CD8-positive, alpha-beta memory T cell (primary cell): ENCODE data around the gene SLC39A11. TPM values are rescaled to one million over a fixed set of nuclear protein-coding genes. Genes with fewer than 3 reads are reported as not detected.

Experiments used
- CTCF ChIA-PET: fragments of 350-600 bp; sonication (Branson Sonifier 250); formaldehyde crosslinking; loops from one replicate; lab custom pipeline; 2021; ENCODE audit warnings: antibody characterized with exemption; lab: Charles Lee
- POLR2A ChIA-PET: fragments of 350-600 bp; sonication (Branson Sonifier 250); formaldehyde crosslinking; loops from one replicate; lab custom pipeline; 2021; ENCODE audit warnings: antibody characterized with exemption; lab: Charles Lee
- DNase-seq, 5 donors: peaks; one replicate each; pipeline versions ENCODE4 v3.0.0 to v3.0.0-alpha.2; 2020 to 2022; ENCODE audit warnings: mixed read lengths in 1 of 5
- H3K27ac ChIP-seq: one replicate; pipeline ENCODE4 v1.7.0; 2013; ENCODE audit warnings: low read depth, mild to moderate bottlenecking, low read length, moderate library complexity
- H3K27me3 ChIP-seq: 2 replicates; pipeline ENCODE4 v1.7.0; 2013; ENCODE audit warnings: low read length, mild to moderate bottlenecking; ENCODE audit not compliant: insufficient read depth, poor library complexity, severe bottlenecking
- H3K36me3 ChIP-seq: 2 replicates; pipeline ENCODE4 v1.7.0; 2013; ENCODE audit warnings: mild to moderate bottlenecking, low read length, moderate library complexity; ENCODE audit not compliant: insufficient read depth
- H3K4me1 ChIP-seq: 2 replicates; pipeline ENCODE4 v1.7.0; 2013; ENCODE audit warnings: mild to moderate bottlenecking, low read length, moderate library complexity; ENCODE audit not compliant: insufficient read depth
- H3K4me3 ChIP-seq: 2 replicates; pipeline ENCODE4 v1.7.0; 2013; ENCODE audit warnings: mild to moderate bottlenecking, low read length
- H3K9me3 ChIP-seq: 2 replicates; pipeline ENCODE4 v1.7.0; 2013; ENCODE audit warnings: mild to moderate bottlenecking, low read length
- H3K27ac Mint-ChIP-seq, 8 donors: one replicate each; pipeline ENCODE4 v1.8.0; 2020 to 2021; ENCODE audit warnings: mixed read lengths in 8 of 8, mild to moderate bottlenecking in 6 of 8, inconsistent platforms in 3 of 8, moderate library complexity in 3 of 8
- H3K27me3 Mint-ChIP-seq, 2 donors: one replicate each; pipeline ENCODE4 v1.8.0; 2020 to 2021; ENCODE audit warnings: mixed read lengths in 2 of 2, mild to moderate bottlenecking in 1 of 2, moderate library complexity in 1 of 2
- H3K36me3 Mint-ChIP-seq, 3 donors: one replicate each; pipeline ENCODE4 v1.8.0; 2020 to 2021; ENCODE audit warnings: mixed read lengths in 3 of 3, inconsistent platforms in 1 of 3, mild to moderate bottlenecking in 1 of 3
- H3K4me1 Mint-ChIP-seq, 3 donors: one replicate each; pipeline ENCODE4 v1.8.0; 2020 to 2021; ENCODE audit warnings: mixed read lengths in 3 of 3, inconsistent platforms in 1 of 3, mild to moderate bottlenecking in 1 of 3
- H3K4me3 Mint-ChIP-seq, 7 donors: one replicate each; pipeline ENCODE4 v1.8.0; 2020 to 2021; ENCODE audit warnings: mixed read lengths in 7 of 7, mild to moderate bottlenecking in 6 of 7, moderate library complexity in 4 of 7, inconsistent platforms in 2 of 7
- H3K9me3 Mint-ChIP-seq, 5 donors: one replicate each; pipeline ENCODE4 v1.8.0; 2020 to 2022; ENCODE audit warnings: mixed read lengths in 5 of 5, mild to moderate bottlenecking in 3 of 5, moderate library complexity in 2 of 5, inconsistent platforms in 1 of 5
- polyA plus RNA-seq: library from polyadenylated mRNA; unstranded; fragments of 300-500 nt; fragmentation: Illumina TruSeq; gene quantifications from one replicate; pipeline ENCODE4 v1.2.3, GENCODE V29; 2021
- total RNA-seq, 2 experiments: library from RNA; stranded (reverse); gene quantifications; one replicate each; pipeline ENCODE4 v1.2.3, GENCODE V29; 2021

The SLC39A11 gene
- total and polyA plus RNA-seq, 3 experiments from 2014 or later = 13.1 to 18.5 (median 17.2) TPM

DNA sequence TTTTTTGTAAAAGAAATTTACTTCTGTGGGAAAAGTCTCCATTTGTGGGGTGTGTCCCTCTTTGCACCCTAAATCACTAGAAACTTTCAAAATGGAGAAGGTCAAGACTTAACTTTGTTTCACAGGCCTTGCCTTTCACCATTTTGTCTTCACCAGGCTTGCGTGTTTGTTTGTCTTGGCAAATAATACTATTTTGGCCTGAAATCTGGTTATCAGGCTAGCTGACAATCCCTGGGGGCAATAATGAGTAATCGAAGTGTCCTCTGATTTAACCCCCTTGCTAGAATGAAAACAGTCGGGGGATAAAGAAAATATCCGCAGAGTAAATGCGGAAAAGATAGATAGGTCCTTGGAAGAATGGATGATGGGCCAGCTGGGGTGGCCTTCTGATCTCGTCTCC is 34.5 kb downstream of the SLC39A11 start:
- no peaks in the 10 kb centered on the region for H3K4me1 Mint-ChIP-seq
- no peaks in the 10 kb centered on the region for H3K9me3 Mint-ChIP-seq
- H3K27me3 ChIP-seq = no peaks in the 10 kb centered on the region
- CTCF ChIA-PET = no interaction called here
- H3K27me3 Mint-ChIP-seq = no peaks in the 10 kb centered on the region
- no peak overlapping the region for H3K27ac ChIP-seq
- no peaks in the 10 kb centered on the region for H3K9me3 ChIP-seq
- POLR2A ChIA-PET = no interaction called here
- no peak overlapping the region for H3K4me3 Mint-ChIP-seq
- peaks cover 1 to 3% (median 2%) of the 10 kb centered on the region in 3 donors for H3K36me3 Mint-ChIP-seq
- no peaks in the 10 kb centered on the region for H3K36me3 ChIP-seq
- DNase-seq = no peak
- no peak overlapping the region for H3K27ac Mint-ChIP-seq
- H3K4me1 ChIP-seq = no peaks in the 10 kb centered on the region
- H3K4me3 ChIP-seq = no peak overlapping the region

DNA sequence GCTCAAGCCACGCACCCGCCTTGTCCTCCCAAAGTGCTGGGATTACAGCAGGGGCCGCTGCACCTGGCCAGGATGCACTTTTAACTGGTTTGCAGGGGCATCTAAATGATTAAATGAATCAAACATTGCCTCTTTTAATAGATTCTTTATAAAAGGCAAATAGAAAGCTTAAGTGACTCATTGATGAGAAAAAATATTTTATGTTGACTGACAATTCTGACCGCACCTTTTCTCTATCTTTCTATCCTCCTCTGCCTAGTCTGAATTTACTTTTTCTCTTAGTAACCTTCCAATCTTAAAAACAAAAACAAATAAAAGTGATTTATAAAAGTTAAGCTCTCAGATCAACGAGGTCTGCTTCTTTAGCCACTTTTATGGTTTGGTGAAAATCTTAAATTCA is 35.3 kb downstream of the SLC39A11 start:
- Histone ChIP-seq H3K4me3 (no peak overlapping the region), H3K27me3 (no peaks in the 10 kb centered on the region), H3K4me1 (no peaks in the 10 kb centered on the region), H3K9me3 (no peaks in the 10 kb centered on the region), H3K36me3 (no peaks in the 10 kb centered on the region), H3K27ac (no peak overlapping the region)
- DNase-seq = no peak
- Mint-ChIP-seq H3K4me1 (peaks cover 0 to 3% (median 0%) of the 10 kb centered on the region in 3 donors), H3K9me3 (no peaks in the 10 kb centered on the region), H3K27ac (no peak overlapping the region), H3K27me3 (no peaks in the 10 kb centered on the region), H3K4me3 (no peak overlapping the region), H3K36me3 (peaks cover 1 to 5% (median 3%) of the 10 kb centered on the region in 3 donors)
- CTCF ChIA-PET = no interaction called here
- POLR2A ChIA-PET = no interaction called here

DNA sequence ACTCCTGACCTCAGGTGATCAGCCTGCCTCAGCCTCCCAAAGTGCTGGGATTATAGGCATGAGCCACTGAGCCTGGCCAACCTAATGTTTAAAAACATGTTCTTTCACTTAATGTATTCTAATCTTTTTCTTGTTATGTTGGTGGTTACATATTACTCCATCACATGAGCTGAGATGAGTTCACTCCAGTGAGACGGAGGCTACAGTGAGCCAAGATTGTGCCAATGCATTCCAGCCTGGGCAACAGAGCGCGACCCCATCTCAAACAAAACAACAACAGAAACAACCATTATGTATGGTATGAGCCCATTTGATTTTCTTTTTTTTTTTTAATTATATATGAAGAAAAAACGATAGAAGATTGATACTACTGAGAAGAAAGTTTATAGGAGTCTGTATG is 39.6 kb downstream of the SLC39A11 start:
- Mint-ChIP-seq H3K9me3 (peaks cover 0 to 3% (median 0%) of the 10 kb centered on the region in 5 donors), H3K4me3 (no peak overlapping the region), H3K27me3 (no peaks in the 10 kb centered on the region), H3K27ac (peak overlapping the region in 1 of 8 donors; percentile 23), H3K4me1 (peaks cover 0 to 5% (median 1%) of the 10 kb centered on the region in 3 donors), H3K36me3 (peaks cover 22 to 42% (median 27%) of the 10 kb centered on the region in 3 donors)
- Histone ChIP-seq H3K4me1 (no peaks in the 10 kb centered on the region), H3K36me3 (no peaks in the 10 kb centered on the region), H3K27ac (no peak overlapping the region), H3K4me3 (no peak overlapping the region), H3K27me3 (no peaks in the 10 kb centered on the region), H3K9me3 (no peaks in the 10 kb centered on the region)
- CTCF ChIA-PET = no interaction called here
- DNase-seq = no peak
- POLR2A ChIA-PET = no interaction called here

DNA sequence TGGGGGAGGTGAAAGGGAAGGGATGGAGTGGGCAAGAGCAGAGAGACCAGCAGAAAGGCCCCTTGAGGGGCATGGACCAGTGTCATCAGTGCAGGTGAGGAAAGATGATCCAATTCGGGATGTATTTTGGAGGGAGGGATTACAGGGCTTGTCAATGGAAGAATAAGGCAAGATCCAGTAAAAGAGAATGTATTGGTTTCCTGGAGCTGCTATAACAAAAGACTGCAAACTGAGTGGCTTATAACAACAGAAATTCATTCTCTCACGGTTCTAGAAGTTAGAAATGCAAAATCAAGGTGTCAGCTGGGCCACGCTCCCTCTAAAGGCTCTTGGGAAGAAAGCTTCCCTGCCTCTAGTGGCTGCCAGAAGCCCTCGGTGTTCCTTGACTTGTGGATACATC is 41.7 kb downstream of the SLC39A11 start:
- H3K4me3 ChIP-seq = no peak overlapping the region
- ChIA-PET CTCF (no interaction called here), POLR2A (no interaction called here)
- no peak for DNase-seq
- no peaks in the 10 kb centered on the region for H3K36me3 ChIP-seq
- H3K4me3 Mint-ChIP-seq = no peak overlapping the region
- no peak overlapping the region for H3K27ac ChIP-seq
- H3K27me3 Mint-ChIP-seq = peaks cover 0 to 1% of the 10 kb centered on the region in 2 donors
- H3K9me3 ChIP-seq = no peaks in the 10 kb centered on the region
- peaks cover 0 to 7% (median 3%) of the 10 kb centered on the region in 3 donors for H3K4me1 Mint-ChIP-seq
- H3K36me3 Mint-ChIP-seq = peaks cover 24 to 42% (median 33%) of the 10 kb centered on the region in 3 donors
- H3K4me1 ChIP-seq = no peaks in the 10 kb centered on the region
- peaks cover 0 to 3% (median 0%) of the 10 kb centered on the region in 5 donors for H3K9me3 Mint-ChIP-seq
- no peak overlapping the region for H3K27ac Mint-ChIP-seq
- no peaks in the 10 kb centered on the region for H3K27me3 ChIP-seq

DNA sequence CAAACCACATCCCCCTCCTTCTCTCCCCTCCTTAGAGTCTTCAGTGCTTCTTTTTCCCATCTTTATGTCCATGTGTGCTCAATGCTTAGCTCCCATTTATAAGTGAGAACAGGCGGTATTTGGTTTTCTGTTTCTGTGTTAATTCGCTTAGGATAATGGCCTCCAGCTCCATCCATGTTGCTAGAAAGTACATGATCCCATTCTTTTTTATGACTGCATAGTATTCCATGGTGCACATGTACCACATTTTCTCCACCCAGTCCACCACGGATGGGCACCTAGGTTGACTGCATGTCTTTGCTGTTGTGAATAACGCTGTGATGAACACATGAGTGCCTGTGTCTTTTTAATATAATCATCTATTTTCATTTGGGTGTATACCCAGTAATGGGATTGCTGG is 44.3 kb downstream of the SLC39A11 start:
- Histone ChIP-seq H3K27me3 (no peaks in the 10 kb centered on the region), H3K36me3 (no peaks in the 10 kb centered on the region), H3K27ac (no peak overlapping the region), H3K4me3 (no peak overlapping the region), H3K9me3 (no peaks in the 10 kb centered on the region), H3K4me1 (no peaks in the 10 kb centered on the region)
- CTCF ChIA-PET = no interaction called here
- POLR2A ChIA-PET = no interaction called here
- Mint-ChIP-seq H3K27me3 (peaks cover 0 to 1% of the 10 kb centered on the region in 2 donors), H3K27ac (no peak overlapping the region), H3K4me1 (peaks cover 3 to 10% (median 3%) of the 10 kb centered on the region in 3 donors), H3K36me3 (peaks cover 23 to 57% (median 33%) of the 10 kb centered on the region in 3 donors), H3K9me3 (peaks cover 0 to 3% (median 0%) of the 10 kb centered on the region in 5 donors), H3K4me3 (no peak overlapping the region)
- no peak for DNase-seq

DNA sequence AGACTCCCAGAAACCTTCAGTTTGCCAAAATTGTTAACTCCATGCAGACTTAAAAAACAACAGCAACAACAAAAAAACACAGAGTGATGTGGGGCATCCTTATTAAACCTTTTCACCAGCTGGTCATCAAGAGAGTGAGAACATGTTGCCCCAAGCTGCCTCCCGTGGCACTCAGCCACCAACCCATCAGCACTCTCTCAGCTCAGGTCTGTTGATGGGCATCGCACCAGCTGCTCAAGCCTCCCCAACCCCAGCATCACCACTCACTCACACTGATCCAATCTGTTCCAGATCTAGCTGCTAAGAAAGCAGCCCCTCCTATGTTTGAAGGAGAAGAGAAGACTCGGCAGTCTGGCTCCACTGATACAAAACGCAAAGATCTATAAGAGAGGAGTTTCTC is 46.8 kb downstream of the SLC39A11 start:
- CTCF ChIA-PET = no interaction called here
- Histone ChIP-seq H3K4me1 (no peaks in the 10 kb centered on the region), H3K4me3 (no peak overlapping the region), H3K36me3 (no peaks in the 10 kb centered on the region), H3K27me3 (no peaks in the 10 kb centered on the region), H3K9me3 (no peaks in the 10 kb centered on the region), H3K27ac (no peak overlapping the region)
- POLR2A ChIA-PET = no interaction called here
- DNase-seq = no peak
- Mint-ChIP-seq H3K4me3 (no peak overlapping the region), H3K36me3 (peaks cover 29 to 64% (median 30%) of the 10 kb centered on the region in 3 donors), H3K9me3 (peaks cover 0 to 12% (median 10%) of the 10 kb centered on the region in 5 donors), H3K27ac (no peak overlapping the region), H3K27me3 (peaks cover 0 to 1% of the 10 kb centered on the region in 2 donors), H3K4me1 (peaks cover 3 to 10% (median 6%) of the 10 kb centered on the region in 3 donors)

DNA sequence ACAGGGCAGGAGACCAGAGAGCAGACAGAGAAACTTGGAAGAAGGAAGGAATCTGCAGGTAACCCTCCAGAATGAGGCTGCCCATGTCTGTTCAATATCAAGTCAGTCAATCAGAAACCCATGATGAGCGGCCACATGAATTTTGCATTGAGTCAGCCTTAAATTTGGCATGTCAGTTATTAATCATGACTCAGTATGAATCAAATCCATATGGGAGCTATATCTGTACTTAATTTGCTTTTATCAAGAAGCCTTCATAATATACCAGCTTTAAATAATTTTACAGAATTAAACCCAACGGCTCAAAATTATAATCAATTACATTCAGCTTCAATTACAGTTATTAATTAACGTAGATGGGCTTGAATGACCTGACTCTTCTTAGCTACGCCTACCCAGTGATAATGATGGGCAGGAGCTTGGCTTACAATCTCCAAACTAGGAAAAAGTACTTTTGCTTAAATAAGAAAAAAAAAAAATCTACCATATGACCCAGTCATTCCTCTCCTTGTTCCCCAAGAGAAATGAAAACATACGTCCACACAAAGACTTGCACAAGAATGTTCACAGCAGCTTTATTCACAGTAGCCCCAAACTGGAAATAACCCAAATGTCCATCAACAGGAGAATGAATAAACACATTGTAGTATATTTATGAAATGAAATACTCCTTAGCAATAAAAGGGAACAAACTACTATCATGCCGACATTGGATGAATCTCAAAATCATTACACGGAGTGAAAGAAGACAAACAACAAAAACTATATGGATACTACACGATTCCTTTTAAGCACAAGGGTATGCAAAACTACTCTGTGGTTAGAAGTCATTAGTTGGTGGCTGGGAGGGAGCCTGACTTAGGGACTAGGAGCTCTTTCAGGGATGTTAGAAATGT is 48.6 kb downstream of the SLC39A11 start:
- Histone ChIP-seq H3K4me3 (no peak overlapping the region), H3K27me3 (no peaks in the 10 kb centered on the region), H3K36me3 (no peaks in the 10 kb centered on the region), H3K9me3 (no peaks in the 10 kb centered on the region), H3K27ac (no peak overlapping the region), H3K4me1 (no peaks in the 10 kb centered on the region)
- Mint-ChIP-seq H3K4me3 (no peak overlapping the region), H3K27ac (no peak overlapping the region), H3K9me3 (peaks cover 0 to 22% (median 8%) of the 10 kb centered on the region in 5 donors), H3K4me1 (peaks cover 2 to 10% (median 9%) of the 10 kb centered on the region in 3 donors), H3K36me3 (peaks cover 23 to 63% (median 23%) of the 10 kb centered on the region in 3 donors), H3K27me3 (peaks cover 0 to 1% of the 10 kb centered on the region in 2 donors)
- CTCF ChIA-PET = interaction anchor here (1.3 kb wide), 1 partner anchor 10 kb away, joined by 3 read pairs; no protein-coding TSS in a partner anchor
- POLR2A ChIA-PET = no interaction called here
- no peak for DNase-seq
